H4 (cell line): ENCODE measurements around the gene ADAM19. TPM values are rescaled to one million over a fixed set of nuclear protein-coding genes. Genes with fewer than 3 reads are reported as not detected.

Experiments
- DNase-seq: peaks from one replicate; pipeline ENCODE4 v3.0.0-alpha.2; 2015; ENCODE audit warnings: low spot score
- total RNA-seq: library from RNA; depleted of rRNA; stranded (reverse); fragments of >200 nt; shearing (Covaris generic); gene quantifications from 2 replicates; pipeline ENCODE4 v1.2.3, GENCODE V29; 2014

ADAM19 gene
- total RNA-seq, 1 experiment from 2014 or later, result 5.6 TPM

- peak; percentile 85 for DNase-seq
Measured at GRCh38 chr5:157516626-157517325, 58.8 kb downstream of the ADAM19 start.

GRCh38 chr5:157516006-157516405 lies 59.6 kb downstream of the ADAM19 start:
- DNase-seq, result peak; percentile 58

DNA sequence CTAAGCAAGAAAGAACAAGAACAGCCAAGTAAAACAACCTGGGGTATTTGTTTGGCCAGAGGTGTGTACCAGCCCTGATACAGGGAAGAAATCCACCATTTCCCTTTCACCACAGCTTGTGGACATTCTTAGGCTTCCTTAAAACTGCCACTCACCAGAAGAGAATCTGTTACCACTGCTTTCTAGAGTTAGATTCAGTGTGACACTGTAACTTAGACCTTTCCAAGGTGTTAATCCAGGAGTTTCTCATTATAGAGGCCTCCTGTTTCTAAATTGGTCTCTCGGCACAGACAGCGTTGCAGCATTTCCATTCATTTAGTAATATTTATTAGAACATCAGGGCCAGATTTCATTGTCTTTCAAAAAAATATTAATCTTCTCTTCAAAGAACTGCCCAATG lies 60.6 kb downstream of the ADAM19 start:
- no peak for DNase-seq

DNA sequence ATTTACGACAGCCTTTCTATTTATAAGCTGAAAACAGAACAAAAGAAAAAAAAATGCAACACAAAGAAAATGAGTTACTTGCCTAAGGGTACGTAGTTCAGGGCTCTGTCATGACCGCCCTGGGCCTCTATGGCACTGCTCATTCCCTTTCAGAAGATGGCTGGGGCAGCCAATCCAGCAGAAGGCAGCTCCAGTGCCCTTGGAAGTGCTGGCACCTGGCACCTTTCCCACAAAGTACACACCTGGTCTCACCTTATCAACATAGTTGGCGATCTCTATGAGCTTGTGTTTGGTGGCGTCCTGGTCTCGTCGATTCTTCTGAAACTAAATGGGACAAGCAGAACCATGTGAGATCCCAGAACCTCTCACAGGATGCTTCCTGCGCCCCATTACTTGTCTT lies 62.4 kb downstream of the ADAM19 start:
- DNase-seq, result no peak

DNA sequence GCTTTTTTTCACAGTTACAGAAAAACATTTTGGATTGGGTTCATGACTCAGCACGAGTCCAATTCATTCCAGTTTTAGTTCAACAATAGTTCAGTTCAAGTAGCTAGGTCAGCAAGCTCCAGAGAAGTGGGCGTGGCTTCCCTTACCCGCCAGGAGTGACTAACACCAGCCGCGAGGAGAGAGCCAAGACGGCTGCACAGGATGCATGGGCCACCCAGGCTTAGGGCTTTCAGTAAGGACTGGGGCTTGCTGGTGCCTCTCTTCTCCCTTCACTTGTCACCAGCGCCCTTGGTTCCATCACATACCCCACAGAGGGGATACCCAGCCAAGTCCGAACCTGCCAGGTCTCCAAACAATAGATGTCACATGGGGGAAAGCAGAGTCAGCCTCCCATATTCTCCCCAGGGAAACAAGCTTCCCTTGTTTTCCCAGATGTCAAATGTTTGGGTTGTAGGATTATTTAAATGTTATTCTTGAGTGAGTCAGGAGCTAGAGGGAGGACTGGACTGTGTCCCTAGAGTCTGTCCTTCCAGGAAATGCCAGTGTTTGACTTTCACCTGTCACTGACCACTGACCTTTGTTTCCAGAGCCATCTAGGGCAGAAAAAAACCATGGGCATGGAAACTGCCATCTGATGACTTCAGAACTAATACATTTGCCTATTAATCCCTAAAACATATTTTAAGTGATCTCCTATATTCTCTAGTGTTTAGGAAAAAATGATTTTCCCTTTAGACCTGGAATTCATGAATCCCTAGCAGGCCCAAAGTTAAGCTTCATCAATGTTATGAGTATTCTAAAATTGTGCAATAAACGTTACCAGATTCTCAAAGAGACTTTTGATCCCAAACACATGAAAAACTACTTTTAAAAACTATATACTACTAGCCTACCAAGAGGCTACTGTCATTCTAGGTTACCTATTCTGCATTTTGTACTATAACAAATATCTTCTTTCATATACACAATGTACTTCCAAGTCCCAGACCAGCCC lies 63.6 kb downstream of the ADAM19 start:
- DNase-seq, result peak; percentile 97

DNA sequence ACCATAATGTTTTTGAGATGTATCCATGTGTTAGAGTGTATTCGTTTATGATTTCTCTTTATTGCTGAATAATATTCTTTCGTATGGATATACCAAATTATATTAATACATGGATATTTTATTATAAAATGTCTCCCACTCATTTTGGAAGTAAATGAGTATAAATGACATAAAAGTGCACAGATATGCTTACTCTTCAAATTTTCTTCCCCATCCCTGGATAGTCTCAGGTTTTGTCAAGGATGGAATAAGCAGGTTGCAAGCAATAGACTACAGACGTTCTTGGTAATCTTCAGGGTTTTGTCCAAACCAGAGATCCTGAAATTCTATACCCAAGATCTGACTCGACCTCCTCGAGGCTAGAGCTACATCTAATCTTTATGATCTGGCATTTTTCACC lies 64.9 kb downstream of the ADAM19 start:
- DNase-seq, result no peak

DNA sequence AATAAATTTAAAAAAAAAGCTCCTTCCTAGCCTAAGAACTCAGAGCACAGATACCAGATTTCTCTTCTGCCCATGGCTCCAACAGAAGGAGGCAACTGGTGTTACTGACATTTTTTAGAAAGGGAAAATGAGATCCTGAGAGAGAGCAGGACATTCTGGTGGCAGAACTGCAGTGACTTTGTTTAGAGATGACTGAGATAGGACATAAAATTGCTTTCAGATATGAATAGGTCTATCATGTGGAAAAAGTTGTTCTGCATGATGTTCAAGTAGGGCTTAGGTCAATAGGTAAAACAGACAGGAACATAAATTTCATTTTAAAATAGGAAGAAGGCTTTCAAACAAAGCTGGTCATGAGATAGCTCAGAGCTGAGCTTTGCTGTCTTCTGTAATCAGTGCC lies 66.0 kb downstream of the ADAM19 start:
- no peak for DNase-seq

DNA sequence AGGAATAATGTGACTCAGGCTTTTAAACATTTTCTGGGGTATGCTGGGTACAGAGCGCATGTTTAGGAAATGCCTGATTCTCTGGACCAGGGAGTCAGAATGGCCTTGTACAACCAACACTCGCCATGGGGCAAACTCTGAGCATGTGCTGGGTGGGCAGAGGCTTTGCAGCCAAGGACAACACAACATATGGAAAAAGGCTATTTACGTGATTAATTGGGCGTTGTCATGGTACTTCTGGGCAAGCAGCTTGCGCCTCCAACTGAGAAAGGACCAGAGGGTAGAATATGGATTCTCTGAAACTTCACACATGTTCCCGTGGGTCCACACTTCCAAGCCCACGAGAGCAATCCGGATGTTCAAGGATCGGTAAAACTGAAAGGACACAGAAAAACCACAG lies 66.5 kb downstream of the ADAM19 start:
- no peak for DNase-seq

- DNase-seq, result no peak
Measured at GRCh38 chr5:157506981-157507780, 68.4 kb downstream of the ADAM19 start.

- no peak for DNase-seq
Measured at GRCh38 chr5:157506066-157506590, 69.4 kb downstream of the ADAM19 start.

DNA sequence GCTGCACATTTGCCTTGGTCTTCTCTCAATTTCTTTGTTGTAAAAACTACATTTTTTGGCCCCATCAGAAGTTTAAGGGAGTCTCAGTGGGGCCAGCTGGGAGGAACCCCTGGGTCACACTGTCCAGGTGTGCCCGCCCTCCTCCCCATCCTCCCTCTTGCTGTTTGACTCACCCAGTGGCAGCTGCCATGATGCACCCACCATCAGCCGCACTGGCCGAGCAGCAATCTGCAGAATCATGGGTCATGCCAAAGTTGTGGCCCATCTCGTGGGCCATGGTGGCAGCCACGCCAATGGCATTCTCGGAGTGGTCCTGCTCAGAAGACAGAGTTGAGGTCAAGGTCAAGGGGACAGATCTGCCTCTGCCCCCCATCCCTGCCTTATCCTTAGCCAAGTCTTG lies 70.1 kb downstream of the ADAM19 start:
- DNase-seq, result no peak

DNA sequence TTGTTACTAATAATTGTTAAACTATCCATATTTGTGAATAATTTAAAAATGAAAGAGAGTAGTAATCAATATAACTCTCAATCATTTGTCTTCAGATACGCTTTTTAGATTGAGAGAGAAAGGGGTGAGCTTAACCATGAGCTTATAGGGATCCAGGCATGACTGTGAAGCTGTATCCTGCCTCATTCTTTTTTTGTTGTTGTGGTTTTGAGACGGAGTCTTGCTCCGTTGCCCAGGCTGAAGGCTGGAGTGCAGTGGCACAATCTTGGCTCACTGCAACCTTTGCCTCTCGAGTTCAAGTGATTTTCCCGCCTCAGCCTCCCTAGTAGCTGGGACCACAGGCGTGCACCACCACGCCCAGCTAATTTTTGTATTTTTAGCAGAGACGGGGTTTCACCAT lies 71.5 kb downstream of the ADAM19 start:
- DNase-seq, result no peak

DNA sequence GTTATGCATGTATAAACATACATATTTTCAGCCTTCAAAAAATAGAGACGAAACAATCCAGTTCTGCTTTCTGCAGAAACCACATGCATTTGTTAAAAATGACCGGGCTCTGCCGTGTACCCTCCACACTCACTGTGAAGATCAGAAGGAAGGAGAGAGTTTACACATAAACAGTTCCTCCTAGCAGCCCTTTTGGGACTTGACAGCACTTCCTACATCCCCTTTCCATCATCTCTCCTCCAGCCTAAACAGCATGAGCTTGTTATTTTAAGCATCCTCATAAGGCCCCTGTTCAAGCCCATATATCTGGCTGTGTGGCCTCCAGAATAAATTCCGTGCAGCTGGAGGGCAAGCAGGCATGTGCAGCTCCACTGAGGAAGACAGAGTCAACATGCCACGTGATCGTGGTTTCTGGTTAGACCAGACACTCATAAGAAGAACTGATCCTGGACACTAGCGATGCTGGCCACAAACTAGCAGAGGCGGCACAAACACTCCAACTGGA lies 73.4 kb downstream of the ADAM19 start:
- DNase-seq, result no peak

DNA sequence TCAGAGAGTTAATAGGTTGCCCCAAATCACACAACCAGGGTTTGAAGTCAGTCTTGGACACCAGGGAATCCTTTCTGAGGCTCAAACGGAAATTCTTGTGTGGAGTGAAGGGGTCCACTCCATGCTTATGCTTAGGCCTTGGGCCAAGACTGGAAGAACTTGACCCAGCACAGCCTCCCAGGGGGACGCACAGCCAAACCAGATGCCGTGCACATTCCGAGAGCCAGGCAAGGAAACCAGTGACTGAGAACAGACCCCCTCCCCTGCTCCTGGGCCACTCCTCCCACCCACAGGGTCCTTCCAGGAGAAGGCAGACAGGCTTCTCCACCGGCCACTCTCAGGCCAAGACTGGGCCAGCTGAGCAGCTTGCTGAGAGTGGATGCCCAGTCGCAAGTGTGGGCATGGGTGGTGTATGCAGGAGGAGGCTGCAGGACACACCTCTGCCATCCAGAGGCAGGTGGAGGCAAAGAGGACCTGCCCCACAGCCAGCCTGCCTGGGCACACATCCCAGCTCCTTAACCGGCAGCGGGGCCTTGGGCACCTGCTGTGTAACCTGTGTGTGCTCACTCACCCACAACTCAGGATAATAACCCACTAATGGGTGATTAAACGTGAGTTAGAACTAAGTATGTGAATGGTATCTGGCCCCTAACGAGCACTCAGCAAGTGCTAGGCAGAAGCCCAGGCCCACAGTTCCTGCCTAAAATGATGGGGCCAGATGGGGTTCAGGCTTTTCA lies 77.5 kb downstream of the ADAM19 start:
- no peak for DNase-seq

DNA sequence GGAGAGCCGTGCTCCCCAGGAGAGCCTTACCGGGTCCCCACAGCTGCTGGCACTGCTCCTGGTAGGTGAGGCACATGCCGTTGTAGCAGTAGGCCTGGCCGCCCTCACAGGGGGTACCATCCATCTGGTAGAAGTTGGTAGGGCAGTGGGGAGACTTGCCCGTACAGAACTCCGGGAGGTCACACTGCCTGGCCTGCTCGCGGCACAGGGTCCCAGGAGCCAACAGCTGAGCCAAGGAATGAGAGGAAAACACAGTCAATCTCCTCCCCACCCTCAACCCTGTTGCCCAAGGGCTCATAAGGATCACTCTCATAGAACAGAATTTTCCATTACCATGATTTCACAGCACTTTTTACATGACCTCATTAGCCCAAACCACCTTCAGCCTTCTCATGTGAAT lies 78.7 kb downstream of the ADAM19 start:
- no peak for DNase-seq

DNA sequence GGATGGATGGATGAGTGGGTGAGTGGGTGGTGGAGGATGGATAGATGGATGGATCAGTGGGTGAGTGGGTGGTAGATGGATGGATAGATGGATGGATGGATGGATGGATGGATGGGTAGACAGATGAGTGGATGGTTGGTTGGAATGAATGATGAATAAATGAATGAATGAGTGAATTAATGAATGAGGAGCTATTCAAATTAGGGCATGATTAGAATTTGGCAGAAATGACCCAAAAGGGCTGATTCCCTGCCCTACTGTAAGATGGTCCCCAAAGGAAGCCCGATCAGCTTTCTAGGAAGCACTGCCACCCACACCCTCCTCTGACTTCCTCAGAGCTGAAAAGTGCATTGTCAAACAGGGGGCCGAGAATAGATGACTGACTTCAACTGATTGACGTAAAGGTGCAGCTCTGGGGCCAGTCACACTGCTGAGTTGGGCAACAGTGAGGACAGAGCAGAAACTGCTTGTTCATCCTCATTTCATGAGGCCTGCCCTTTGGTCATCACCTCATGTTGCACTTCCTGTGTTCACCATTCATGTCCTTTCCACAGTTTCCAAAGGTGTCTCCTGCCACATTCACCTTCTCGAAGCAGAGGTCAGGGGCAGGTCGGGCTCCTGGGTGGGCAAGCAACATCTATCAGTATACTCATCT lies 81.3 kb downstream of the ADAM19 start:
- DNase-seq, result no peak

- DNase-seq, result no peak
Measured at GRCh38 chr5:157492886-157493285, 82.7 kb downstream of the ADAM19 start.

GRCh38 chr5:157491471-157491995 lies 84.0 kb downstream of the ADAM19 start:
- no peak for DNase-seq

DNA sequence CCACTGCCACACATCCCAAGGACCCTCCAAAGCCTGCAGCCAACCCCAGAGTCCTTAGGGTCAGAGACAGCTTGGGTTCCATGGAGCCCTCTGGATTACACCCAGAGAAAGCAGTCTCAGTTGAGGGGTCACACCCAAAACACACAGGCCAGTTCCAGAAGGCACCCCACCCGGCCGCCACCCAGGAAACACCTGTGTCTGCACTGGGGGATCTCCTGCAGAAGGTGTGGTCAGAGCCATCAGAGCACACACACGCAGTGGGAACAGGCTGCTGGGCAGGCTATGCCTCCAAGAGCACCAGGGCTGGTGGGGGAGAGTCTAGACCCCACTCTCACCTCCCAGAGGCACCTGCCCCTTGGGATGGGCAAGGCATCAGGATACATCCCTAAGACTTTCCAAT lies 88.2 kb downstream of the ADAM19 start:
- DNase-seq, result no peak

DNA sequence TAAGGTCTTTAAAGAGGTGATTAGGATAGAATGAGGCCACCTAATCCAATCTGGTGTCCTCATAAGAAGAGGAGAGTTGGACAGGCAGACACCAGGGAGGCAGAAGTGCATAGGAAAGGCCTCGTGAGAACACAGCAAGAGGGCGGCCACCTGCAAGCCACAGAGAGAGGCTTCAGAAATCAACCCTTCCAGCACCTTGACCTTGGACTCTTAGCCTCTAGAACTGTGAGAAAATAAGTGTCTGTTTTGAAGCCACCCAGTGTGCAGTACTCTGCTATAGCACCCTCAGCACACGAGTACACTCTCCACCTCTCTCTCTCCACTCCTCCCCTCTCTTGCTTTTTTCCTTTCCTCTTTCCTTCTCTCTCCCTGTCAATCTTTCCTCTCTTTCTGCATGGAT lies 88.7 kb downstream of the ADAM19 start:
- DNase-seq, result no peak
